CD4-positive, alpha-beta T cell (primary cell): ENCODE measurements around the gene PNMT. TPM values are rescaled to one million over a fixed set of nuclear protein-coding genes. Genes with fewer than 3 reads are reported as not detected.

ENCODE experiments used
- ATAC-seq: fragments of 200-7000 bp; cut with Tn5 transposase; one replicate; pipeline ENCODE4 v1.10.0; 2022; ENCODE audit warnings: mild to moderate bottlenecking; ENCODE audit not compliant: poor library complexity
- CTCF ChIA-PET: fragments of 350-600 bp; sonication (Branson Sonifier 250); formaldehyde crosslinking; loops from one replicate; lab custom pipeline; 2021; ENCODE audit warnings: antibody characterized with exemption, inconsistent platforms; lab: Charles Lee
- POLR2A ChIA-PET: fragments of 350-600 bp; sonication (Branson Sonifier 250); formaldehyde crosslinking; loops from one replicate; lab custom pipeline; 2021; ENCODE audit warnings: antibody characterized with exemption, inconsistent platforms; lab: Charles Lee
- DNase-seq, 14 experiments: peaks; one replicate each; pipeline ENCODE4 v3.0.0-alpha.2; 2013 to 2020; ENCODE audit warnings: mixed read lengths in 2 of 14
- H3K27ac ChIP-seq, 2 donors: one replicate each; pipeline versions ENCODE4 v1.5.1 to v1.7.0; 2013; ENCODE audit warnings: low read length in 2 of 2, low read depth in 1 of 2, mild to moderate bottlenecking in 1 of 2
- H3K27me3 ChIP-seq, 2 experiments: 1 replicate in 1 of 2; 2 replicates in 1 of 2; pipeline versions ENCODE4 v1.6.1 to v1.7.0; 2013; ENCODE audit warnings: low read length in 2 of 2, control low read depth in 1 of 2, mild to moderate bottlenecking in 1 of 2, moderate library complexity in 1 of 2; ENCODE audit not compliant: insufficient read depth in 2 of 2, control insufficient read depth in 1 of 2
- H3K36me3 ChIP-seq: one replicate; pipeline ENCODE4 v1.6.1; 2013; ENCODE audit warnings: low read length, control low read depth; ENCODE audit not compliant: insufficient read depth
- H3K4me1 ChIP-seq: one replicate; pipeline ENCODE4 v1.6.1; 2013; ENCODE audit warnings: low read length, control low read depth; ENCODE audit not compliant: insufficient read depth
- H3K4me3 ChIP-seq: one replicate; pipeline ENCODE4 v1.5.1; 2013; ENCODE audit warnings: mild to moderate bottlenecking, low read length, moderate library complexity
- H3K9me3 ChIP-seq, 2 experiments: 1 replicate in 1 of 2; 2 replicates in 1 of 2; pipeline versions ENCODE4 v1.6.1 to v1.7.0; 2013; ENCODE audit warnings: low read length in 2 of 2, mild to moderate bottlenecking in 2 of 2, control low read depth in 1 of 2, moderate library complexity in 1 of 2; ENCODE audit not compliant: control insufficient read depth in 1 of 2, insufficient read depth in 1 of 2
- H3K27ac Mint-ChIP-seq: one replicate; pipeline ENCODE4 v1.8.0; 2020; ENCODE audit warnings: mixed read lengths
- H3K27me3 Mint-ChIP-seq: one replicate; pipeline ENCODE4 v1.8.0; 2021; ENCODE audit warnings: mixed read lengths
- H3K36me3 Mint-ChIP-seq: one replicate; pipeline ENCODE4 v1.8.0; 2021; ENCODE audit warnings: low read depth, mixed read lengths
- H3K4me1 Mint-ChIP-seq: one replicate; pipeline ENCODE4 v1.8.0; 2021; ENCODE audit warnings: low read depth, mixed read lengths
- H3K4me3 Mint-ChIP-seq: one replicate; pipeline ENCODE4 v1.8.0; 2020; ENCODE audit warnings: mild to moderate bottlenecking, mixed read lengths
- H3K9me3 Mint-ChIP-seq: one replicate; pipeline ENCODE4 v1.8.0; 2020; ENCODE audit warnings: mixed read lengths
- CTCF ChIP-seq: fragments of 200-600 bp; IDR thresholded peaks from one replicate; pipeline ENCODE4 v1.8.0; 2022; ENCODE audit warnings: antibody characterized with exemption, mild to moderate bottlenecking
- intact Hi-C, 2 experiments: fragments of 100-400 bp; cut with DNase I in 1 of 2; cut with micrococcal nuclease in 1 of 2; formaldehyde crosslinking; loops; one replicate each; pipeline versions ENCODE4 v1.15.1 to v1.9.0; 2023 to 2025; cut with DNase I, micrococcal nuclease
- total RNA-seq, 174 experiments: library from RNA in 2 of 174; stranded (reverse) in 2 of 174; gene quantifications; one replicate each; pipeline ENCODE4 v1.2.3 and lab custom pipeline; 2021 to 2026

Gene PNMT
- total RNA-seq, 2 experiments from 2014 or later, result 0.47 TPM; not detected in 1

GRCh38 chr17:39629898-39630297, 38.4 kb upstream of the PNMT start:
- no peak for DNase-seq
- H3K4me1 Mint-ChIP-seq, result peaks cover 25% of the 10 kb centered on the region
- no peak for ATAC-seq
- Histone ChIP-seq H3K4me1 (peaks cover 30% of the 10 kb centered on the region), H3K27ac (no peak overlapping the region), H3K9me3 (peaks cover 0 to 7% of the 10 kb centered on the region in 2 experiments), H3K4me3 (no peak overlapping the region), H3K36me3 (no peaks in the 10 kb centered on the region), H3K27me3 (peaks cover 30 to 39% of the 10 kb centered on the region in 2 experiments)
- ChIA-PET CTCF (interaction anchor here (5.7 kb wide), 1 partner anchor 7 kb away, joined by 65 read pairs; no protein-coding TSS in a partner anchor), POLR2A (interaction anchor here (1.6 kb wide), 1 partner anchor 101 kb away, joined by 3 read pairs; the partner anchor contains the start of gene MIEN1)
- peaks cover 43% of the 10 kb centered on the region for H3K27me3 Mint-ChIP-seq
- H3K4me3 Mint-ChIP-seq, result no peak overlapping the region
- no peak overlapping the region for H3K27ac Mint-ChIP-seq
- H3K36me3 Mint-ChIP-seq, result no peaks in the 10 kb centered on the region
- intact Hi-C loops, result loop anchor here (10.0 kb wide), 2 partner anchors 235 to 325 kb away; partner anchors contain the start of genes IKZF3 (in 1 of the 2) and ZPBP2 (in 1 of the 2)
- H3K9me3 Mint-ChIP-seq, result no peaks in the 10 kb centered on the region
- TF ChIP-seq CTCF, result no peak

- H3K27ac ChIP-seq, result no peak overlapping the region
- peaks cover 30% of the 10 kb centered on the region for H3K27me3 Mint-ChIP-seq
- no peak for TF ChIP-seq CTCF
- H3K9me3 Mint-ChIP-seq, result no peaks in the 10 kb centered on the region
- intact Hi-C loops, result loop anchor here in 1 of 2 experiments (10.0 kb wide), 1 partner anchor 323 kb away; no protein-coding TSS in a partner anchor
- ATAC-seq, result no peak
- no peaks in the 10 kb centered on the region for H3K36me3 Mint-ChIP-seq
- H3K9me3 ChIP-seq, result peaks cover 0 to 5% of the 10 kb centered on the region in 2 experiments
- DNase-seq, result no peak
- no peak overlapping the region for H3K27ac Mint-ChIP-seq
- peaks cover 18 to 26% of the 10 kb centered on the region in 2 experiments for H3K27me3 ChIP-seq
- no peaks in the 10 kb centered on the region for H3K36me3 ChIP-seq
- H3K4me1 Mint-ChIP-seq, result peaks cover 30% of the 10 kb centered on the region
- peaks cover 41% of the 10 kb centered on the region for H3K4me1 ChIP-seq
- no peak overlapping the region for H3K4me3 ChIP-seq
- ChIA-PET CTCF (interaction anchor here (1.0 to 5.7 kb wide), 2 partner anchors 9 to 99 kb away, joined by 3 to 65 read pairs; partner anchors contain the start of gene MIEN1), POLR2A (no interaction called here)
- H3K4me3 Mint-ChIP-seq, result no peak overlapping the region
These were observed 36.9 kb upstream of the PNMT start for GRCh38 chr17:39631403-39631802.

GRCh38 chr17:39632153-39632941, 35.9 kb upstream of the PNMT start:
- CTCF ChIA-PET, result interaction anchor here (5.7 kb wide), 1 partner anchor 10 kb away, joined by 65 read pairs; no protein-coding TSS in a partner anchor
- ATAC-seq (no peak), DNase-seq (no peak)
- Histone ChIP-seq H3K4me1 (peaks cover 36% of the 10 kb centered on the region), H3K27me3 (peaks cover 9 to 21% of the 10 kb centered on the region in 2 experiments), H3K27ac (no peak overlapping the region), H3K9me3 (no peaks in the 10 kb centered on the region), H3K4me3 (no peak overlapping the region), H3K36me3 (no peaks in the 10 kb centered on the region)
- TF ChIP-seq CTCF, result no peak
- H3K36me3 Mint-ChIP-seq, result peaks cover 2% of the 10 kb centered on the region
- peaks cover 24% of the 10 kb centered on the region for H3K27me3 Mint-ChIP-seq
- intact Hi-C loops, result loop anchor here in 1 of 2 experiments (10.0 kb wide), 1 partner anchor 322 kb away; no protein-coding TSS in a partner anchor
- H3K27ac Mint-ChIP-seq, result no peak overlapping the region
- H3K9me3 Mint-ChIP-seq, result no peaks in the 10 kb centered on the region
- H3K4me1 Mint-ChIP-seq, result peaks cover 36% of the 10 kb centered on the region
- POLR2A ChIA-PET, result no interaction called here
- no peak overlapping the region for H3K4me3 Mint-ChIP-seq
